HCT116 (cell line): ENCODE measurements around the gene PNPLA8.

ENCODE experiments used
- ATF3 ChIP-seq: IDR thresholded peaks from 2 replicates; pipeline ENCODE4 v1.6.1; 2012
- CTCF ChIP-seq, 3 experiments: fragments of 200-600 bp in 1 of 3; sonication (generic) in 1 of 3; IDR thresholded peaks in 2 of 3; conservative IDR thresholded peaks in 1 of 3; 2 replicates each; pipeline ENCODE4 v1.5.1; 2012 to 2017; ENCODE audit warnings: low read depth in 2 of 3, low read length in 2 of 3, antibody characterized with exemption in 1 of 3, borderline replicate concordance in 1 of 3, control low read depth in 1 of 3, mild to moderate bottlenecking in 1 of 3, mixed read lengths in 1 of 3, mixed run types in 1 of 3, moderate library complexity in 1 of 3; ENCODE audit not compliant: insufficient read depth in 1 of 3
- EGR1 ChIP-seq: IDR thresholded peaks from 2 replicates; pipeline ENCODE4 v1.6.1; 2012; ENCODE audit warnings: low read depth
- EZH2 ChIP-seq: fragments of 200-600 bp; sonication (generic); IDR thresholded peaks from 2 replicates; pipeline ENCODE4 v1.6.1; 2017; ENCODE audit warnings: antibody characterized with exemption, mixed run types
- FOSL1 ChIP-seq: IDR thresholded peaks from 2 replicates; pipeline ENCODE4 v1.6.1; 2012; ENCODE audit warnings: low read depth
- MAX ChIP-seq: IDR thresholded peaks from 2 replicates; pipeline ENCODE4 v1.6.1; 2012
- POLR2AphosphoS5 ChIP-seq: IDR thresholded peaks from 2 replicates; pipeline ENCODE4 v1.6.1; 2011; ENCODE audit warnings: mild to moderate bottlenecking, low read depth, low read length, moderate library complexity
- RAD21 ChIP-seq: IDR thresholded peaks from 2 replicates; pipeline ENCODE4 v1.6.1; 2012; ENCODE audit warnings: low read depth, mild to moderate bottlenecking
- SP1 ChIP-seq: IDR thresholded peaks from 2 replicates; pipeline ENCODE4 v1.6.1; 2012; ENCODE audit warnings: low read depth
- TCF7L2 ChIP-seq: IDR thresholded peaks from 2 replicates; pipeline ENCODE4 v1.7.0; 2011; ENCODE audit warnings: borderline replicate concordance, inconsistent platforms; ENCODE audit not compliant: insufficient read depth, insufficient read length; ENCODE audit errors: extremely low read depth
- YY1 ChIP-seq: IDR thresholded peaks from 2 replicates; pipeline ENCODE4 v1.6.1; 2011; ENCODE audit warnings: low read length, low read depth, moderate library complexity, mild to moderate bottlenecking; ENCODE audit not compliant: insufficient replicate concordance; ENCODE audit errors: extremely low read depth
- ZBTB33 ChIP-seq: IDR thresholded peaks from 2 replicates; pipeline ENCODE4 v1.6.1; 2011; ENCODE audit warnings: mild to moderate bottlenecking, low read length, moderate library complexity; ENCODE audit not compliant: insufficient replicate concordance; ENCODE audit errors: extremely low read depth
- ZNF274 ChIP-seq: fragments of 200-500 bp; sonication (Bioruptor generic); IDR thresholded peaks from 2 replicates; pipeline ENCODE4 v1.6.1; 2014; ENCODE audit warnings: mild to moderate bottlenecking, low read depth, low read length, inconsistent platforms

- TF ChIP-seq CTCF (IDR thresholded peaks at IDR 0.05 in 2 of 3, conservative IDR thresholded peaks at IDR 0.05 in 1 of 3; ENCODE audit: borderline replicate concordance in 1 of 3, insufficient read depth in 1 of 3, low read depth in 2 of 3, low read length in 2 of 3) (no peak), TCF7L2 (no peak), POLR2AphosphoS5 (no peak), ZNF274 (no peak), EZH2 (no peak), RAD21 (no peak), ATF3 (no peak), MAX (no peak), EGR1 (no peak), SP1 (no peak), FOSL1 (no peak), ZBTB33 (no peak), YY1 (no peak)
These were observed 64.1 kb downstream of the PNPLA8 start for GRCh38 chr7:108461840-108462239.
